OCI-LY1 (cell line): ENCODE measurements around the gene PJA2.

Experiments used
- H2AFZ ChIP-seq: fragments of 200-600 bp; sonication (generic), shearing (Covaris generic); 2 replicates; pipeline ENCODE4 v1.6.0; 2014; ENCODE audit warnings: antibody characterized with exemption, mild to moderate bottlenecking, low read length
- H3F3A ChIP-seq: fragments of 200-600 bp; sonication (generic), shearing (Covaris generic); 2 replicates; pipeline ENCODE4 v1.6.0; 2014; ENCODE audit warnings: mild to moderate bottlenecking, antibody characterized with exemption, low read length, moderate library complexity; ENCODE audit not compliant: insufficient read depth
- H3K27ac ChIP-seq: fragments of 200-600 bp; sonication (generic); 2 replicates; pipeline ENCODE4 v1.5.1; 2014; ENCODE audit warnings: low read length, mixed run types, mild to moderate bottlenecking, low read depth; ENCODE audit not compliant: poor library complexity, severe bottlenecking
- H3K27me3 ChIP-seq: fragments of 200-600 bp; sonication (generic); 2 replicates; pipeline ENCODE4 v1.6.0; 2014; ENCODE audit warnings: antibody characterized with exemption, mild to moderate bottlenecking, low read length, moderate library complexity; ENCODE audit not compliant: insufficient read depth
- H3K36me3 ChIP-seq: fragments of 200-600 bp; sonication (generic); 2 replicates; pipeline ENCODE4 v1.6.1; 2014; ENCODE audit warnings: mild to moderate bottlenecking, antibody characterized with exemption, low read length, moderate library complexity, mixed read lengths; ENCODE audit not compliant: insufficient read depth
- H3K4me1 ChIP-seq: fragments of 200-600 bp; sonication (generic); 2 replicates; pipeline ENCODE4 v1.5.1; 2014; ENCODE audit warnings: mild to moderate bottlenecking, low read length, moderate library complexity; ENCODE audit not compliant: insufficient read depth, severe bottlenecking
- H3K4me2 ChIP-seq: fragments of 200-600 bp; sonication (generic), shearing (Covaris generic); 2 replicates; pipeline ENCODE4 v1.6.1; 2014; ENCODE audit warnings: low read length
- H3K4me3 ChIP-seq: fragments of 200-600 bp; sonication (generic); 2 replicates; pipeline ENCODE4 v1.5.1; 2014; ENCODE audit warnings: low read length, low read depth, mild to moderate bottlenecking, mixed read lengths; ENCODE audit not compliant: poor library complexity, severe bottlenecking
- H3K79me2 ChIP-seq: fragments of 200-600 bp; shearing (Covaris generic); 2 replicates; pipeline ENCODE4 v1.6.1; 2016; ENCODE audit warnings: mixed run types, low read length, mixed read lengths; ENCODE audit not compliant: insufficient read depth
- H3K9ac ChIP-seq: fragments of 200-600 bp; sonication (generic), shearing (Covaris generic); 2 replicates; pipeline ENCODE4 v1.6.1; 2014; ENCODE audit warnings: mild to moderate bottlenecking, low read length, mixed read lengths
- H3K9me2 ChIP-seq: fragments of 200-600 bp; sonication (generic), shearing (Covaris generic); 2 replicates; pipeline ENCODE4 v1.6.1; 2014; ENCODE audit warnings: low read depth, mild to moderate bottlenecking, low read length, mixed read lengths
- H3K9me3 ChIP-seq: fragments of 200-600 bp; shearing (Covaris generic); 2 replicates; pipeline ENCODE4 v1.6.1; 2014; ENCODE audit warnings: low read length, mixed read lengths
- H4K20me1 ChIP-seq: fragments of 200-600 bp; sonication (generic), shearing (Covaris generic); 2 replicates; pipeline ENCODE4 v1.6.0; 2016; ENCODE audit warnings: mild to moderate bottlenecking, low read length; ENCODE audit not compliant: insufficient read depth
- CTCF ChIP-seq: fragments of 200-600 bp; sonication (generic), shearing (Covaris generic); IDR thresholded peaks from 2 replicates; pipeline ENCODE4 v1.5.1; 2017; ENCODE audit warnings: mild to moderate bottlenecking, antibody characterized with exemption, low read length, moderate library complexity, mixed read lengths
- EZH2 ChIP-seq: fragments of 200-600 bp; sonication (generic), shearing (Covaris generic); IDR thresholded peaks from 2 replicates; pipeline ENCODE4 v1.8.0; 2017; ENCODE audit warnings: borderline replicate concordance, mixed run types, mild to moderate bottlenecking, antibody characterized with exemption, low read length, moderate library complexity, mixed read lengths

Gene PJA2

GRCh38 chr5:109326919-109327318, 82.9 kb downstream of the PJA2 start:
- no peaks in the 10 kb centered on the region for H3K79me2 ChIP-seq
- H3K27me3 ChIP-seq: no peaks in the 10 kb centered on the region
- no peak overlapping the region for H3K4me2 ChIP-seq
- no peaks in the 10 kb centered on the region for H3K9me2 ChIP-seq
- no peaks in the 10 kb centered on the region for H3K9me3 ChIP-seq
- H3K9ac ChIP-seq: no peak overlapping the region
- TF ChIP-seq CTCF: no peak
- no peak for TF ChIP-seq EZH2
- H2AFZ ChIP-seq: no peak overlapping the region
- H3K4me1 ChIP-seq: no peaks in the 10 kb centered on the region
- no peak overlapping the region for H3K27ac ChIP-seq
- no peaks in the 10 kb centered on the region for H3F3A ChIP-seq
- no peaks in the 10 kb centered on the region for H4K20me1 ChIP-seq
- H3K4me3 ChIP-seq: no peak overlapping the region
- no peaks in the 10 kb centered on the region for H3K36me3 ChIP-seq

- Histone ChIP-seq H3K36me3 (no peaks in the 10 kb centered on the region), H3K9ac (no peak overlapping the region), H2AFZ (no peak overlapping the region), H3K4me2 (no peak overlapping the region), H3K4me3 (no peak overlapping the region), H3K4me1 (no peaks in the 10 kb centered on the region), H3K79me2 (no peaks in the 10 kb centered on the region), H3F3A (no peaks in the 10 kb centered on the region), H3K27ac (no peak overlapping the region), H3K9me3 (no peaks in the 10 kb centered on the region), H3K9me2 (no peaks in the 10 kb centered on the region), H4K20me1 (no peaks in the 10 kb centered on the region), H3K27me3 (no peaks in the 10 kb centered on the region)
- TF ChIP-seq CTCF (no peak), EZH2 (no peak)
Measured at GRCh38 chr5:109325456-109325855, 84.3 kb downstream of the PJA2 start.

- Histone ChIP-seq H3K27me3 (no peaks in the 10 kb centered on the region), H2AFZ (no peak overlapping the region), H3K9ac (no peak overlapping the region), H3K9me2 (no peaks in the 10 kb centered on the region), H3K9me3 (no peaks in the 10 kb centered on the region), H3K79me2 (no peaks in the 10 kb centered on the region), H4K20me1 (no peaks in the 10 kb centered on the region), H3K4me3 (no peak overlapping the region), H3F3A (no peaks in the 10 kb centered on the region), H3K36me3 (no peaks in the 10 kb centered on the region), H3K27ac (no peak overlapping the region), H3K4me1 (no peaks in the 10 kb centered on the region), H3K4me2 (no peak overlapping the region)
- TF ChIP-seq EZH2: no peak
- no peak for TF ChIP-seq CTCF
Measured at GRCh38 chr5:109324931-109325330, 84.8 kb downstream of the PJA2 start.
